Melanocyte of skin (primary cell): Measurements from ENCODE around the gene TESK2. TPM values are rescaled to one million over a fixed set of nuclear protein-coding genes. Genes with fewer than 3 reads are reported as not detected.

Source experiments
- total RNA-seq, 2 donors: library from RNA; depleted of rRNA; stranded (reverse); fragments of >200 nt; gene quantifications; 2 replicates each; pipeline ENCODE4 v1.2.3, GENCODE V29; 2012

Gene TESK2
- 10 to 100 TPM; 17.0 to 18.2 TPM for total RNA-seq

GRCh38 chr1:45490626-45491486 is at the start of gene TESK2:
TESK2 (minus strand) TSS chr1:45491163; CDS start chr1:45457785, 33,378 bp downstream.

GRCh38 chr1:45521413-45522323 is 30.7 kb upstream of the TESK2 start, which contains the start of gene PRDX1:
PRDX1 (minus strand) TSS chr1:45521884; CDS start chr1:45519043, 2,841 bp downstream.

GRCh38 chr1:45339789-45340558 is 151.0 kb downstream of the TESK2 start, which contains the start of the genes MUTYH and TOE1:
MUTYH (minus strand) TSS chr1:45340440; CDS start chr1:45334505, 5,935 bp downstream.
TOE1 (plus strand) TSS chr1:45340170; CDS start chr1:45340253, 83 bp downstream.

GRCh38 chr1:45326627-45327623 is 164.0 kb downstream of the TESK2 start, which contains the start of gene HPDL:
HPDL (plus strand) TSS chr1:45326895; CDS start chr1:45327149, 254 bp downstream.

Other genes starting within 250 kb of the TESK2 start
- gene HPDL, start 164.3 kb downstream of the TESK2 start, total RNA-seq = 10 to 100 TPM in 1 of 2 donors, 1 to 10 TPM in 1; 5.9 to 12.7 TPM
- gene TOE1, start 151.0 kb downstream of the TESK2 start, total RNA-seq = 10 to 100 TPM; 13.4 to 32.3 TPM
- 10 to 100 TPM in 1 of 2 donors, 1 to 10 TPM in 1; 10.0 to 18.3 TPM for gene MUTYH, start 150.7 kb downstream of the TESK2 start, total RNA-seq
- 1 to 10 TPM; 1.7 to 2.3 TPM for gene CCDC163, start 8.9 kb upstream of the TESK2 start, total RNA-seq
- gene MMACHC, start 9.1 kb upstream of the TESK2 start, total RNA-seq = 10 to 100 TPM; 15.8 to 18.3 TPM
- gene PRDX1, start 30.7 kb upstream of the TESK2 start, total RNA-seq = 100 to 1,000 TPM; 225 to 535 TPM
- 100 to 1,000 TPM in 1 of 2 donors, 10 to 100 TPM in 1; 52.3 to 103 TPM for gene AKR1A1, start 59.7 kb upstream of the TESK2 start, total RNA-seq
- gene NASP, start 92.9 kb upstream of the TESK2 start, total RNA-seq = 10 to 100 TPM; 31.0 to 84.9 TPM
- under 1 TPM; 0.69 to 1.00 TPM for gene CCDC17, start 132.9 kb upstream of the TESK2 start, total RNA-seq
- gene GPBP1L1, start 195.4 kb upstream of the TESK2 start, total RNA-seq = 10 to 100 TPM; 84.3 to 91.2 TPM
- gene TMEM69, start 197.0 kb upstream of the TESK2 start, total RNA-seq = 10 to 100 TPM; 15.5 to 19.6 TPM